Smooth muscle cell (in vitro differentiated cells): ENCODE results near the gene EXOC2. TPM values are rescaled to one million over a fixed set of nuclear protein-coding genes. Genes with fewer than 3 reads are reported as not detected.

Experiments used
- DNase-seq: peaks from one replicate; lab custom pipeline; 2025; ENCODE audit not compliant: unreplicated experiment; lab: John Stamatoyannopoulos, UW
- H2AFZ ChIP-seq: fragments of 200-600 bp; sonication (generic); 2 replicates; pipeline ENCODE4 v1.6.0; 2016; ENCODE audit warnings: antibody characterized with exemption, low read depth, mild to moderate bottlenecking
- H3F3A ChIP-seq: fragments of 200-600 bp; sonication (generic); 2 replicates; pipeline ENCODE4 v1.6.0; 2017; ENCODE audit warnings: antibody characterized with exemption, low read depth
- H3K27ac ChIP-seq: fragments of 200-600 bp; sonication (generic); 2 replicates; pipeline ENCODE4 v1.5.1; 2016; ENCODE audit warnings: low read depth, mild to moderate bottlenecking
- H3K27me3 ChIP-seq: fragments of 200-600 bp; sonication (generic); 2 replicates; pipeline ENCODE4 v1.6.1; 2016; ENCODE audit warnings: low read depth, mild to moderate bottlenecking
- H3K36me3 ChIP-seq: fragments of 200-600 bp; sonication (generic); 2 replicates; pipeline ENCODE4 v1.5.1; 2016; ENCODE audit warnings: low read depth
- H3K4me1 ChIP-seq: fragments of 200-600 bp; sonication (generic); 2 replicates; pipeline ENCODE4 v1.5.1; 2016; ENCODE audit warnings: low read depth
- H3K4me2 ChIP-seq: fragments of 200-600 bp; sonication (generic); 2 replicates; pipeline ENCODE4 v1.6.0; 2016; ENCODE audit warnings: mild to moderate bottlenecking
- H3K4me3 ChIP-seq: fragments of 200-600 bp; sonication (generic); 2 replicates; pipeline ENCODE4 v1.5.1; 2016; ENCODE audit warnings: mild to moderate bottlenecking
- H3K79me2 ChIP-seq: fragments of 200-600 bp; sonication (generic); 2 replicates; pipeline ENCODE4 v1.6.0; 2016; ENCODE audit warnings: low read depth, mild to moderate bottlenecking
- H3K9ac ChIP-seq: fragments of 200-600 bp; sonication (generic); 2 replicates; pipeline ENCODE4 v1.6.0; 2016; ENCODE audit warnings: low read depth
- H3K9me3 ChIP-seq: fragments of 200-600 bp; sonication (generic); replicated peaks from 2 replicates; pipeline ENCODE4 v1.5.1; 2016; ENCODE audit warnings: low read depth
- H4K20me1 ChIP-seq: fragments of 200-600 bp; sonication (generic); 2 replicates; pipeline ENCODE4 v1.6.0; 2016; ENCODE audit warnings: low read depth
- CTCF ChIP-seq: fragments of 200-600 bp; sonication (generic); IDR thresholded peaks from 2 replicates; pipeline ENCODE4 v1.5.1; 2017; ENCODE audit warnings: borderline replicate concordance, mild to moderate bottlenecking, antibody characterized with exemption; ENCODE audit not compliant: insufficient read depth, poor library complexity, severe bottlenecking
- WGBS: methylation state at CpG from one replicate; pipeline ENCODE4 v1.1.7; 2016; ENCODE audit warnings: low lambda C conversion rate; 5-methylcytosine and 5-hydroxymethylcytosine counted together
- polyA plus RNA-seq: library from polyadenylated mRNA; unstranded; fragments of >200 nt; fragmentation: Nextera tagmentation; extraction: Ambion mirVana; gene quantifications from 2 replicates; pipeline ENCODE4 v1.2.1, GENCODE V29; 2016
- total RNA-seq: library from RNA; depleted of rRNA; stranded (reverse); fragments of >200 nt; gene quantifications from 2 replicates; pipeline ENCODE4 v1.2.3, GENCODE V29; 2014

Gene EXOC2
- total and polyA plus RNA-seq, 2 experiments from 2014 or later: 21.9 to 33.9 TPM

- WGBS: 93% methylated on average over 59 of the region's 62 CpGs
Measured at GRCh38 chr6:449486-450419, 243.2 kb downstream of the EXOC2 start.

GRCh38 chr6:449057-449430, 243.9 kb downstream of the EXOC2 start:
- no peaks in the 10 kb centered on the region for H3K9me3 ChIP-seq
- H3K27me3 ChIP-seq: no peaks in the 10 kb centered on the region
- H3K9ac ChIP-seq: no peak overlapping the region
- H2AFZ ChIP-seq: no peak overlapping the region
- no peaks in the 10 kb centered on the region for H4K20me1 ChIP-seq
- no peak overlapping the region for H3K4me3 ChIP-seq
- H3K79me2 ChIP-seq: no peaks in the 10 kb centered on the region
- WGBS: 88% methylated on average over 12 of the region's 12 CpGs
- H3K4me1 ChIP-seq: no peaks in the 10 kb centered on the region
- no peak for DNase-seq
- no peak for TF ChIP-seq CTCF
- H3F3A ChIP-seq: no peaks in the 10 kb centered on the region
- no peak overlapping the region for H3K27ac ChIP-seq
- H3K36me3 ChIP-seq: no peaks in the 10 kb centered on the region
- H3K4me2 ChIP-seq: no peak overlapping the region

More at GRCh38 chr6:449486-450419, 243.2 kb downstream of the EXOC2 start:
- H4K20me1 ChIP-seq: no peaks in the 10 kb centered on the region
- no peak for DNase-seq
- H3K9me3 ChIP-seq: no peaks in the 10 kb centered on the region
- H3K79me2 ChIP-seq: no peaks in the 10 kb centered on the region
- no peaks in the 10 kb centered on the region for H3K36me3 ChIP-seq
- no peaks in the 10 kb centered on the region for H3K27me3 ChIP-seq
- no peak overlapping the region for H3K4me2 ChIP-seq
- TF ChIP-seq CTCF: no peak
- no peak overlapping the region for H3K4me3 ChIP-seq
- no peaks in the 10 kb centered on the region for H3K4me1 ChIP-seq
- no peak overlapping the region for H2AFZ ChIP-seq
- no peak overlapping the region for H3K9ac ChIP-seq
- no peaks in the 10 kb centered on the region for H3F3A ChIP-seq
- H3K27ac ChIP-seq: no peak overlapping the region

- Histone ChIP-seq H3K27ac (no peak overlapping the region), H3K4me3 (no peak overlapping the region), H3K4me1 (no peaks in the 10 kb centered on the region), H4K20me1 (no peaks in the 10 kb centered on the region), H3K9ac (no peak overlapping the region), H3K9me3 (no peaks in the 10 kb centered on the region), H3K36me3 (no peaks in the 10 kb centered on the region), H3F3A (no peaks in the 10 kb centered on the region), H3K4me2 (no peak overlapping the region), H3K27me3 (no peaks in the 10 kb centered on the region), H3K79me2 (no peaks in the 10 kb centered on the region), H2AFZ (no peak overlapping the region)
- DNase-seq: no peak
- 92% methylated on average over 19 of the region's 19 CpGs for WGBS
- no peak for TF ChIP-seq CTCF
Measured at GRCh38 chr6:448296-449056, 244.5 kb downstream of the EXOC2 start.
